ENCODE measurements around the gene EPAS1.

- no peak for TF ChIP-seq CTCF (IDR thresholded peaks at IDR 0.05)
- no peak for TF ChIP-seq POLR2A (IDR thresholded peaks at IDR 0.05)
Measured at GRCh38 chr2:46422717-46423394, 125.6 kb downstream of the EPAS1 start.
